ENCODE results near the gene MROH2B.

The MROH2B gene

DNA sequence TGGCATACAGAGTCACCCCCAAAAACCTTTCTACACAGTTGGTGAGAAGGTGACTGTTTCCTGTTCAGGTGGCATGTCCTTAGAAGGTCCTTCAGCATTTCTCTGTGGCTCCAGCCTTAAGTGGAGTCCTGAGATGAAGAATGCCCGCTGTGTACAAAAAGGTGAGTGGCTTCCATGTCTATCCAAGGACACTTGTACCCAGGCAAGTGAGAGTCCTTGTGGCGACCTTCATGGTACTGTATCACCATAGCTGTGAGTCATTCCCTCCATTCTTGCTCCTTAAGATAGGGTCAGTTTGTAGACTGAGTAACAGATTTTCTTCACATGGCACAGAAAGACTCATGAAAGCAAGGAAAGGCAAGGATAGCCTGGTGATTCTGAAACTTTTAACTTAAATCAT lies 98.7 kb downstream of the MROH2B start:
- no peak for DNase-seq (ENCODE audit: low read depth in 2 of 2)

- DNase-seq (ENCODE audit: low read depth in 2 of 2) = no peak
Observed at GRCh38 chr5:40962207-40962955, 108.8 kb downstream of the MROH2B start.

GRCh38 chr5:40960037-40960436 lies 111.1 kb downstream of the MROH2B start:
- DNase-seq (ENCODE audit: low read depth in 2 of 2) = no peak

GRCh38 chr5:40958811-40959210 lies 112.3 kb downstream of the MROH2B start:
- DNase-seq (ENCODE audit: low read depth in 2 of 2) = no peak

- no peak for DNase-seq (ENCODE audit: low read depth in 2 of 2)
Observed at GRCh38 chr5:40957048-40957447, 114.1 kb downstream of the MROH2B start.

- DNase-seq (ENCODE audit: low read depth in 2 of 2) = no peak
Observed at GRCh38 chr5:40955313-40955712, 115.8 kb downstream of the MROH2B start.
